Osteoblast (primary cell): ENCODE data around the gene MCC. TPM values are rescaled to one million over a fixed set of nuclear protein-coding genes. Genes with fewer than 3 reads are reported as not detected.

Source experiments
- DNase-seq: peaks from one replicate; pipeline ENCODE4 v3.0.0; 2011; ENCODE audit warnings: low spot score, mixed read lengths; ENCODE audit not compliant: insufficient read length; ENCODE audit errors: missing footprints
- H2AFZ ChIP-seq: 2 replicates; pipeline ENCODE4 v1.6.0; 2011; ENCODE audit warnings: mild to moderate bottlenecking, low read length
- H3K27ac ChIP-seq: 2 replicates; pipeline ENCODE4 v1.5.1; 2011; ENCODE audit warnings: mild to moderate bottlenecking, low read depth, low read length, moderate library complexity
- H3K27me3 ChIP-seq: 2 replicates; pipeline ENCODE4 v1.6.0; 2012; ENCODE audit warnings: mild to moderate bottlenecking, control low read depth, inconsistent platforms, low read length, moderate library complexity; ENCODE audit not compliant: insufficient read depth
- H3K36me3 ChIP-seq: 2 replicates; pipeline ENCODE4 v1.5.1; 2011; ENCODE audit warnings: mild to moderate bottlenecking, low read length, control low read depth, moderate library complexity; ENCODE audit not compliant: insufficient read depth
- H3K4me1 ChIP-seq: 2 replicates; pipeline ENCODE4 v1.5.1; 2011; ENCODE audit warnings: mild to moderate bottlenecking, low read length, control low read depth, moderate library complexity; ENCODE audit not compliant: insufficient read depth
- H3K4me2 ChIP-seq: 2 replicates; pipeline ENCODE4 v1.6.0; 2011; ENCODE audit warnings: mild to moderate bottlenecking, low read length; ENCODE audit not compliant: insufficient read depth
- H3K4me3 ChIP-seq: fragments of 200-600 bp; sonication (generic); 3 replicates; pipeline ENCODE4 v1.5.1; 2012; ENCODE audit warnings: mild to moderate bottlenecking, low read length, inconsistent platforms; ENCODE audit not compliant: insufficient read depth
- H3K79me2 ChIP-seq: 2 replicates; pipeline ENCODE4 v1.6.0; 2012; ENCODE audit warnings: mild to moderate bottlenecking, low read length, control low read depth, inconsistent platforms; ENCODE audit not compliant: insufficient read depth
- H3K9me3 ChIP-seq: 2 replicates; pipeline ENCODE4 v1.5.1; 2011; ENCODE audit warnings: low read depth, low read length, control low read depth
- H4K20me1 ChIP-seq: 2 replicates; pipeline ENCODE4 v1.6.0; 2012; ENCODE audit warnings: mild to moderate bottlenecking, low read length, control low read depth; ENCODE audit not compliant: insufficient read depth
- total RNA-seq: library from RNA; depleted of rRNA; stranded (reverse); fragments of >200 nt; gene quantifications from 2 replicates; pipeline ENCODE4 v1.2.3, GENCODE V29; 2012
- TF ChIP-seq, protein P1 (sequence below): IDR thresholded peaks from 2 replicates; pipeline ENCODE4 v1.5.1; 2011; ENCODE audit warnings: mild to moderate bottlenecking, low read depth, low read length, moderate library complexity; ENCODE audit errors: extremely low read depth

The MCC gene
- total RNA-seq, 1 donor = 45.6 TPM

GRCh38 chr5:113195771-113196170 lies 292.5 kb downstream of the MCC start:
- Histone ChIP-seq H3K27me3 (no peaks in the 10 kb centered on the region), H3K79me2 (no peaks in the 10 kb centered on the region), H3K4me1 (no peaks in the 10 kb centered on the region), H2AFZ (no peak overlapping the region), H3K36me3 (peaks cover 4% of the 10 kb centered on the region), H3K4me3 (no peak overlapping the region), H3K27ac (no peak overlapping the region), H3K4me2 (no peak overlapping the region), H3K9me3 (peaks cover 4% of the 10 kb centered on the region), H4K20me1 (no peaks in the 10 kb centered on the region)
- TF ChIP-seq, protein P1, sequence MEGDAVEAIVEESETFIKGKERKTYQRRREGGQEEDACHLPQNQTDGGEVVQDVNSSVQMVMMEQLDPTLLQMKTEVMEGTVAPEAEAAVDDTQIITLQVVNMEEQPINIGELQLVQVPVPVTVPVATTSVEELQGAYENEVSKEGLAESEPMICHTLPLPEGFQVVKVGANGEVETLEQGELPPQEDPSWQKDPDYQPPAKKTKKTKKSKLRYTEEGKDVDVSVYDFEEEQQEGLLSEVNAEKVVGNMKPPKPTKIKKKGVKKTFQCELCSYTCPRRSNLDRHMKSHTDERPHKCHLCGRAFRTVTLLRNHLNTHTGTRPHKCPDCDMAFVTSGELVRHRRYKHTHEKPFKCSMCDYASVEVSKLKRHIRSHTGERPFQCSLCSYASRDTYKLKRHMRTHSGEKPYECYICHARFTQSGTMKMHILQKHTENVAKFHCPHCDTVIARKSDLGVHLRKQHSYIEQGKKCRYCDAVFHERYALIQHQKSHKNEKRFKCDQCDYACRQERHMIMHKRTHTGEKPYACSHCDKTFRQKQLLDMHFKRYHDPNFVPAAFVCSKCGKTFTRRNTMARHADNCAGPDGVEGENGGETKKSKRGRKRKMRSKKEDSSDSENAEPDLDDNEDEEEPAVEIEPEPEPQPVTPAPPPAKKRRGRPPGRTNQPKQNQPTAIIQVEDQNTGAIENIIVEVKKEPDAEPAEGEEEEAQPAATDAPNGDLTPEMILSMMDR = no peak
- no peak for DNase-seq

- peaks cover 4% of the 10 kb centered on the region for H3K9me3 ChIP-seq
- no peak overlapping the region for H2AFZ ChIP-seq
- H4K20me1 ChIP-seq = no peaks in the 10 kb centered on the region
- no peak overlapping the region for H3K4me2 ChIP-seq
- H3K36me3 ChIP-seq = peaks cover 4% of the 10 kb centered on the region
- H3K27ac ChIP-seq = no peak overlapping the region
- DNase-seq = no peak
- H3K79me2 ChIP-seq = no peaks in the 10 kb centered on the region
- TF ChIP-seq, protein P1 = no peak
- no peaks in the 10 kb centered on the region for H3K27me3 ChIP-seq
- H3K4me1 ChIP-seq = peaks cover 3% of the 10 kb centered on the region
- H3K4me3 ChIP-seq = no peak overlapping the region
Observed at GRCh38 chr5:113195251-113195650, 293.0 kb downstream of the MCC start.

- H3K4me1 ChIP-seq = peaks cover 3% of the 10 kb centered on the region
- H3K27me3 ChIP-seq = no peaks in the 10 kb centered on the region
- no peak overlapping the region for H3K27ac ChIP-seq
- H3K36me3 ChIP-seq = peaks cover 4% of the 10 kb centered on the region
- peaks cover 3% of the 10 kb centered on the region for H4K20me1 ChIP-seq
- peaks cover 4% of the 10 kb centered on the region for H3K9me3 ChIP-seq
- no peak overlapping the region for H2AFZ ChIP-seq
- H3K4me3 ChIP-seq = no peak overlapping the region
- TF ChIP-seq, protein P1 = no peak
- DNase-seq = no peak
- H3K79me2 ChIP-seq = no peaks in the 10 kb centered on the region
- H3K4me2 ChIP-seq = no peak overlapping the region
Observed at GRCh38 chr5:113194591-113194990, 293.7 kb downstream of the MCC start.

- no peak overlapping the region for H3K4me2 ChIP-seq
- peaks cover 4% of the 10 kb centered on the region for H3K9me3 ChIP-seq
- H3K27me3 ChIP-seq = no peaks in the 10 kb centered on the region
- H3K79me2 ChIP-seq = no peaks in the 10 kb centered on the region
- H2AFZ ChIP-seq = no peak overlapping the region
- peaks cover 3% of the 10 kb centered on the region for H3K4me1 ChIP-seq
- H4K20me1 ChIP-seq = peaks cover 3% of the 10 kb centered on the region
- no peak overlapping the region for H3K27ac ChIP-seq
- DNase-seq = no peak
- H3K4me3 ChIP-seq = no peak overlapping the region
- TF ChIP-seq, protein P1 = no peak
- peaks cover 4% of the 10 kb centered on the region for H3K36me3 ChIP-seq
Observed at GRCh38 chr5:113194125-113194524, 294.1 kb downstream of the MCC start.
